GM20431 (cell line): ENCODE results near the gene MCTP2.

Experiments used
- in situ Hi-C: fragments of 300-500 bp; cut with MseI, MboI; formaldehyde crosslinking; loops from one replicate; pipeline ENCODE4 v1.15.0; 2020; ENCODE audit warnings: low sequenced_read_pairs; ENCODE audit not compliant: unreplicated experiment

Gene MCTP2

GRCh38 chr15:94335616-94336015, 104.3 kb downstream of the MCTP2 start:
- in situ Hi-C loops: no loop called here

GRCh38 chr15:94336817-94337467, 105.6 kb downstream of the MCTP2 start:
- in situ Hi-C loops: no loop called here

GRCh38 chr15:94338243-94338846, 107.0 kb downstream of the MCTP2 start:
- in situ Hi-C loops: no loop called here

GRCh38 chr15:94346282-94346681, 114.9 kb downstream of the MCTP2 start:
- in situ Hi-C loops: no loop called here

- in situ Hi-C loops: no loop called here
Measured at GRCh38 chr15:94348084-94348483, 116.7 kb downstream of the MCTP2 start.

- in situ Hi-C loops: no loop called here
Measured at GRCh38 chr15:94351031-94351535, 119.7 kb downstream of the MCTP2 start.

GRCh38 chr15:94352636-94353487, 121.5 kb downstream of the MCTP2 start:
- in situ Hi-C loops: no loop called here

- in situ Hi-C loops: no loop called here
Measured at GRCh38 chr15:94353488-94353820, 122.1 kb downstream of the MCTP2 start.

GRCh38 chr15:94354655-94355054, 123.3 kb downstream of the MCTP2 start:
- in situ Hi-C loops: no loop called here

- in situ Hi-C loops: no loop called here
Measured at GRCh38 chr15:94359716-94360115, 128.4 kb downstream of the MCTP2 start.

- in situ Hi-C loops: no loop called here
Measured at GRCh38 chr15:94360251-94360685, 128.9 kb downstream of the MCTP2 start.

- in situ Hi-C loops: no loop called here
Measured at GRCh38 chr15:94362385-94363092, 131.2 kb downstream of the MCTP2 start.

GRCh38 chr15:94363382-94363781, 132.0 kb downstream of the MCTP2 start:
- in situ Hi-C loops: no loop called here

- in situ Hi-C loops: no loop called here
Measured at GRCh38 chr15:94366781-94367180, 135.4 kb downstream of the MCTP2 start.

GRCh38 chr15:94367726-94368535, 136.6 kb downstream of the MCTP2 start:
- in situ Hi-C loops: no loop called here

- in situ Hi-C loops: no loop called here
Measured at GRCh38 chr15:94370206-94370935, 139.0 kb downstream of the MCTP2 start.

GRCh38 chr15:94370936-94371285, 139.6 kb downstream of the MCTP2 start:
- in situ Hi-C loops: no loop called here

- in situ Hi-C loops: no loop called here
Measured at GRCh38 chr15:94372821-94373220, 141.5 kb downstream of the MCTP2 start.

- in situ Hi-C loops: no loop called here
Measured at GRCh38 chr15:94375997-94376396, 144.6 kb downstream of the MCTP2 start.
